GM12878 (cell line): ENCODE data around the gene CFAP45. TPM values are rescaled to one million over a fixed set of nuclear protein-coding genes. Genes with fewer than 3 reads are reported as not detected.

Experiments used
- ATAC-seq: fragments of 200-7000 bp; cut with Tn5 transposase; 3 replicates; pipeline ENCODE4 v1.9.1; 2020; ENCODE audit warnings: mild to moderate bottlenecking, moderate library complexity
- BruUV-seq: library from RNA; stranded (reverse); fragments of 400-500 nt; replicated peaks from 2 replicates; lab custom pipeline; 2021; lab: Mats Ljungman, UMichigan
- CTCF ChIA-PET: fragments of 300-600 bp; sonication (Branson Sonifier 250); formaldehyde crosslinking; extraction: SDS; loops from one replicate; lab custom pipeline; 2021; ENCODE audit warnings: inconsistent platforms; lab: Yijun Ruan, JAX
- POLR2A ChIA-PET: fragments of 350-600 bp; formaldehyde crosslinking; extraction: SDS; loops from one replicate; lab custom pipeline; 2021; ENCODE audit warnings: inconsistent platforms; lab: Charles Lee
- RAD21 ChIA-PET: fragments of 300-600 bp; sonication (Branson Sonifier 250); formaldehyde crosslinking; loops from one replicate; lab custom pipeline; 2023; ENCODE audit warnings: antibody characterized with exemption; ENCODE audit not compliant: unreplicated experiment; lab: Charles Lee
- SMC1A ChIA-PET: fragments of 300-600 bp; sonication (Branson Sonifier 250); formaldehyde crosslinking; loops from one replicate; lab custom pipeline; 2023; ENCODE audit not compliant: unreplicated experiment, uncharacterized antibody; lab: Charles Lee
- DNase-seq: peaks from one replicate; pipeline ENCODE4 v3.0.0-alpha.2; 2011; ENCODE audit warnings: low read depth, low spot score
- FAIRE-seq: peaks from 3 replicates; lab custom pipeline; 2011; peaks lifted over from hg19 to GRCh38; lab: Jason Lieb, UNC
- H2AFZ ChIP-seq: 2 replicates; pipeline ENCODE4 v1.6.0; 2011; ENCODE audit warnings: low read depth, low read length, control low read depth; ENCODE audit not compliant: control insufficient read depth
- H3K27ac ChIP-seq: 2 replicates; pipeline ENCODE4 v1.5.1; 2011; ENCODE audit warnings: control low read depth; ENCODE audit not compliant: control insufficient read depth, insufficient read depth
- H3K27me3 ChIP-seq, 2 experiments: replicated peaks in 1 of 2; 2 replicates each; pipeline versions ENCODE4 v1.6.0 to v1.6.1; 2011; ENCODE audit warnings: low read length in 1 of 2; ENCODE audit not compliant: control insufficient read depth in 2 of 2, insufficient read depth in 2 of 2
- H3K36me3 ChIP-seq, 2 experiments: 2 replicates each; pipeline ENCODE4 v1.5.1; 2011; ENCODE audit warnings: low read length in 1 of 2; ENCODE audit not compliant: control insufficient read depth in 2 of 2, insufficient read depth in 2 of 2
- H3K4me1 ChIP-seq: 2 replicates; pipeline ENCODE4 v1.6.1; 2011; ENCODE audit warnings: mild to moderate bottlenecking, low read length, moderate library complexity, mixed read lengths; ENCODE audit not compliant: control insufficient read depth, insufficient read depth
- H3K4me2 ChIP-seq: 2 replicates; pipeline ENCODE4 v1.6.0; 2011; ENCODE audit warnings: control low read depth; ENCODE audit not compliant: control insufficient read depth, insufficient read depth
- H3K4me3 ChIP-seq: fragments of 200-600 bp; sonication (generic); 2 replicates; pipeline ENCODE4 v1.5.1; 2016
- H3K79me2 ChIP-seq: 2 replicates; pipeline ENCODE4 v1.6.0; 2011; ENCODE audit warnings: low read length; ENCODE audit not compliant: control insufficient read depth, insufficient read depth
- H3K9ac ChIP-seq: 2 replicates; pipeline ENCODE4 v1.8.0; 2011; ENCODE audit warnings: low read length, control low read depth, mixed read lengths; ENCODE audit not compliant: control insufficient read depth, insufficient read depth
- H3K9me3 ChIP-seq: replicated peaks from 3 replicates; pipeline ENCODE4 v1.5.1; 2011; ENCODE audit warnings: mild to moderate bottlenecking, low read length; ENCODE audit not compliant: control insufficient read depth, insufficient read depth
- H4K20me1 ChIP-seq: 2 replicates; pipeline ENCODE4 v1.6.0; 2011; ENCODE audit not compliant: control insufficient read depth, insufficient read depth
- BACH1 ChIP-seq: fragments of 450-650 bp; IDR thresholded peaks from 2 replicates; pipeline ENCODE4 v1.6.1; 2017; ENCODE audit warnings: mild to moderate bottlenecking, borderline replicate concordance
- CHD2 ChIP-seq: IDR thresholded peaks from 2 replicates; pipeline ENCODE4 v1.6.1; 2011; ENCODE audit warnings: low read depth, low read length, improper control_type of control experiment, borderline replicate concordance
- FOS ChIP-seq: IDR thresholded peaks from 3 replicates; pipeline ENCODE4 v1.6.1; 2011; ENCODE audit warnings: borderline replicate concordance; ENCODE audit not compliant: insufficient read length; ENCODE audit errors: extremely low read depth
- FOXK2 ChIP-seq: fragments of 450-650 bp; IDR thresholded peaks from 2 replicates; pipeline ENCODE4 v1.6.1; 2017; ENCODE audit warnings: mild to moderate bottlenecking, moderate library complexity
- FOXM1 ChIP-seq: IDR thresholded peaks from 2 replicates; pipeline ENCODE4 v1.6.1; 2012; ENCODE audit warnings: low read depth, mild to moderate bottlenecking, inconsistent platforms, low read length, moderate library complexity
- HSF1 ChIP-seq: fragments of 150-350 bp; IDR thresholded peaks from 2 replicates; pipeline ENCODE4 v1.6.1; 2014; ENCODE audit warnings: mild to moderate bottlenecking, low read depth, low read length
- KAT2A ChIP-seq: conservative IDR thresholded peaks from 2 replicates; pipeline ENCODE4 v1.6.1; 2011; ENCODE audit warnings: low read depth, low read length; ENCODE audit not compliant: control insufficient read depth
- PRDM15 ChIP-seq: fragments of 450-650 bp; formaldehyde crosslinking; IDR thresholded peaks from 2 replicates; pipeline ENCODE4 v1.4.0; 2020; ENCODE audit warnings: mild to moderate bottlenecking, moderate library complexity
- RELB ChIP-seq: fragments of 450-650 bp; IDR thresholded peaks from 2 replicates; pipeline ENCODE4 v1.6.1; 2017; ENCODE audit warnings: low read depth, mild to moderate bottlenecking, moderate library complexity
- SMAD5 ChIP-seq: IDR thresholded peaks from 2 replicates; pipeline ENCODE4 v1.6.1; 2016; ENCODE audit warnings: antibody characterized with exemption, low read depth
- SRF ChIP-seq, 2 experiments: IDR thresholded peaks; 2 replicates each; pipeline ENCODE4 v1.6.1; 2011; ENCODE audit warnings: low read depth in 2 of 2, low read length in 2 of 2, mild to moderate bottlenecking in 1 of 2, moderate library complexity in 1 of 2
- TAF1 ChIP-seq: IDR thresholded peaks from 2 replicates; pipeline ENCODE4 v1.6.1; 2011; ENCODE audit warnings: mild to moderate bottlenecking, low read depth, low read length, borderline replicate concordance
- USF2 ChIP-seq: IDR thresholded peaks from 2 replicates; pipeline ENCODE4 v1.6.1; 2011; ENCODE audit warnings: low read depth, low read length, improper control_type of control experiment, borderline replicate concordance
- WGBS: methylation state at CpG from one replicate; pipeline ENCODE4 v1.1.6; 2016; ENCODE audit warnings: low lambda C conversion rate; ENCODE audit not compliant: insufficient replicate concordance, insufficient coverage; ENCODE audit errors: missing lambda C conversion rate; 5-methylcytosine and 5-hydroxymethylcytosine counted together
- in situ Hi-C: fragments of 300-500 bp; cut with MboI; formaldehyde crosslinking; loops from 9 replicates; pipeline ENCODE4 v1.14.3; 2018; ENCODE audit warnings: mixed read lengths
- intact Hi-C: fragments of 100-400 bp; cut with micrococcal nuclease; formaldehyde crosslinking; loops from one replicate; pipeline ENCODE4 v1.14.2; 2022; ENCODE audit not compliant: unreplicated experiment
- polyA plus RNA-seq, 11 experiments: library from polyadenylated mRNA; depleted of rRNA in 4 of 11; unstranded in 6 of 11; stranded (reverse) in 5 of 11; fragments of >200 nt; fragmentation: Nextera tagmentation in 4 of 11; fragmentation: Illumina TruSeq in 1 of 11; extraction: Ambion mirVana in 4 of 11; extraction: Trizol in 1 of 11; gene quantifications; 1 replicate in 1 of 11; 2 replicates in 10 of 11; pipeline versions ENCODE4 v1.2.1 to v1.2.3, GENCODE V29; 2011 to 2016; ENCODE audit warnings: inconsistent platforms in 2 of 11, missing spikeins in 2 of 11, low read depth in 1 of 11
- total RNA-seq, 4 experiments: library from RNA; depleted of rRNA in 3 of 4; stranded (reverse); fragments of >200 nt in 3 of 4; fragmentation: Illumina TruSeq in 1 of 4; extraction: Trizol in 1 of 4; gene quantifications; 2 replicates each; pipeline versions ENCODE4 v1.2.1 to v1.2.3, GENCODE V29; 2013 to 2021

The CFAP45 gene
- total and polyA plus RNA-seq, 10 of the 15 experiments (the other 5 are each of a cell fraction or from before 2014, with no cell fraction given) = 0.43 to 0.91 (median 0.67) TPM

- no peak for TF ChIP-seq KAT2A
- TF ChIP-seq BACH1 = no peak
Measured at GRCh38 chr1:159920202-159920601, 20.2 kb upstream of the CFAP45 start (continued).

- intact Hi-C loops = no loop called here
- RAD21 ChIA-PET = interaction anchor here (7.5 kb wide), 1 partner anchor 28 kb away, joined by 94 read pairs; no protein-coding TSS in a partner anchor
- SMC1A ChIA-PET = interaction anchor here (0.8 kb wide), 1 partner anchor 26 kb away, joined by 3 read pairs; no protein-coding TSS in a partner anchor
- Histone ChIP-seq H4K20me1 (no peaks in the 10 kb centered on the region), H2AFZ (no peak overlapping the region), H3K27ac (no peak overlapping the region), H3K9ac (no peak overlapping the region), H3K36me3 (peaks cover 8 to 28% of the 10 kb centered on the region in 2 experiments; a peak in 3 of 4 replicates), H3K4me1 (peaks cover 24% of the 10 kb centered on the region), H3K4me3 (no peak overlapping the region), H3K79me2 (peaks cover 50% of the 10 kb centered on the region), H3K27me3 (no peaks in the 10 kb centered on the region), H3K9me3 (no peaks in the 10 kb centered on the region), H3K4me2 (no peak overlapping the region)
- DNase-seq = no peak
- CTCF ChIA-PET = interaction anchor here (1.0 to 22.4 kb wide), 3 partner anchors 11 to 85 kb away, joined by 3 to 422 read pairs (median 3); no protein-coding TSS in a partner anchor
- in situ Hi-C loops = no loop called here
- POLR2A ChIA-PET = no interaction called here
- no peak for ATAC-seq
- WGBS = 95% methylated on average over 10 of the region's 10 CpGs
- FAIRE-seq = no peak
- no TSS peak for BruUV-seq
- TF ChIP-seq FOXM1 (no peak), FOS (no peak), RELB (no peak), TAF1 (no peak), FOXK2 (no peak), CHD2 (no peak), USF2 (no peak), HSF1 (no peak), SMAD5 (no peak), SRF (IDR thresholded peaks at IDR 0.05; ENCODE audit: low read depth in 2 of 2, low read length in 2 of 2) (no peak), PRDM15 (CRISPR knock-in tag) (no peak)
Measured at GRCh38 chr1:159919236-159919865, 19.4 kb upstream of the CFAP45 start.
